Stimulated activated CD4-positive, alpha-beta T cell treated with anti-CD3 and anti-CD28 coated beads, Interleukin-4, amount 100 ng/mL, for 4 hours (primary cell): ENCODE data around the gene PTPMT1.
"Not testable (repeated sequence)": the region's sequence is repeated elsewhere in the genome, so short reads cannot be mapped to it uniquely, and the experiment has no call there.

Experiments used
- DNase-seq, 2 experiments: peaks; one replicate each; pipeline ENCODE4 v3.0.0-alpha.2; 2020

The PTPMT1 gene

GRCh38 chr11:47565340-47566148 lies at the start of gene PTPMT1:
TSS of gene PTPMT1 (plus strand) at chr11:47565599. CDS start at chr11:47565623, 24 bp downstream.
- DNase-seq: peak; percentile 57 to 66

- DNase-seq: no peak
Measured at GRCh38 chr11:47516155-47516554, 49.2 kb upstream of the PTPMT1 start.

- no peak for DNase-seq
Measured at GRCh38 chr11:47516984-47517853, 48.2 kb upstream of the PTPMT1 start.

- no peak for DNase-seq
Measured at GRCh38 chr11:47518212-47518964, 47.0 kb upstream of the PTPMT1 start.

DNA sequence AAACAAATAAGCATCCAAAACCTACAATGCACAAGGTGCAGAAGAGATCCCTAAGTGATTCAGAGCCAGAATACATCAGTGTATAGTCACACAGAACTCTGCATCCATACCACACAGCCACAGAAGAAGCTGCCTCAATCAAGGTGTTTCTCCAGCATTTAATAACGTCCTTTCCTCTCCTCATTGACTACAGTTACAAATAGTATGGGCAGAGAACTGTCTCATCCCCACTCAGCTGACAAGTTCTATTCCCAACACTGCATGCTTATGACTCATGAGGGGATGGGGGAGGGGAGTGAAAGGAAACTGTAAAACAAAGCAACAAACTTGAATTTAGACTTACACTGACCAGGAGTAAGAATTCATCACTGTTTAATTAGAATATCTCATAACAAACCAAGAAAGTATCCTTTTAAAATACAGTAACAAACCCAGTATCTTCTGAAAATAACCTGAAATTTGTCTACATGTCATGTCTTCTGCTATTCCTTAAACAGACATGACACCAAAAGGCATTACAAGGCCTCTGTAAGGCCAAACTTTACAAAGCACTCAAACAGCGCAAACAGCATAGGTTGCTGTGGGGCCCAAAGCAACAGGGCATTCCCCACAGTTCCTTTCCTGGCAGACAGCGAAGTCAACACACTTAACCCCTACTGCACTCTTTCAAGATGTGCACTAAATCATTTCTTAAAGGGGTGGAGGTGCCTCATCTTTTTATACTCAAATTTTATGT lies 41.7 kb upstream of the PTPMT1 start:
- DNase-seq: peak in 1 of 2 experiments; percentile 37

DNA sequence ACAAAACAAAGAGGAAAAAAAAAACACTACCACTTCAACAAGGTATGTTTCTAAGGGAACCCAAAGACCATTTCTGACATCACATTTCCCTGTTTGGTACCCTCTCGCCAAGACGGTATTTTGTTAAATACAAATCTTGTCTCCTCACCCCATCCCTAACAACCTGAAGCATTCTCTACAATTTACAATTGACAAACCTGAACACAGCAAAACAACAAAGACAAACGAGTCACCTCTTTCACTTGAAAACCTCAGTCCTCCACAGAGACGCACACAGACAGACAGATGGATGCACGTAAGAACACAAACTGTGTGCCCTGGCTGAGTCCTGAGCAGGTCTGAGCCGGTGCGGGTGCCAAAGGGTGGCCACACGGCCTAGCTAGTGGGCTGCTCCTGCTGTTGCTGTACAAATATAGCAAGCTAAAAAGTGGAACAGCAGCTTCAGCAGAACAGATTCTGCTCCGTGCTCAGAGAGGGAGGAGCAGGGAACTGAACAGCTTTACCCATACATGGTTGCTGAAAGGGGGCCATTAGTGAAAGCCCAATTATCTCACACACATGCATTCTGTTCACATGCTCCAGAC lies 41.0 kb upstream of the PTPMT1 start:
- no peak for DNase-seq

- not testable (repeated sequence) for DNase-seq
Measured at GRCh38 chr11:47526032-47526431, 39.4 kb upstream of the PTPMT1 start.

DNA sequence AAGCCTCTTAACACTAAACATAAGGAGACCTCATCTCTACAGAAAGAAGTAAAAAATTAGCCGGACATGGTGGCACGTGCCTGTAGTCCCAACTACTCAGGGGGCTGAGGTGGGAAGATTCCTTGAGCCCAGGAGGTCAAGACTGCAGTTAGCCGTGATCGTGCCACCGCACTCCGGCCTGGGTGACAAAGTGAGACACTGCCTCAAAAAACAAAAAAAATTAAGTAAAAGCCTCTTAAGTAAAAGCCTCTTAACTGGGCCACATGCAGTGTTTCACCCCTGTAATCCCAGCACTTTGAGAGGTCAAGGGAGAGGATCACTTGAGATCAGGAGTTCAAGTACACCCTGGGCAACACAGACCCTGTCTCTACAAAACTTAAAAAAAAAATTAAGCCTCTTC lies 38.2 kb upstream of the PTPMT1 start:
- no peak for DNase-seq

DNA sequence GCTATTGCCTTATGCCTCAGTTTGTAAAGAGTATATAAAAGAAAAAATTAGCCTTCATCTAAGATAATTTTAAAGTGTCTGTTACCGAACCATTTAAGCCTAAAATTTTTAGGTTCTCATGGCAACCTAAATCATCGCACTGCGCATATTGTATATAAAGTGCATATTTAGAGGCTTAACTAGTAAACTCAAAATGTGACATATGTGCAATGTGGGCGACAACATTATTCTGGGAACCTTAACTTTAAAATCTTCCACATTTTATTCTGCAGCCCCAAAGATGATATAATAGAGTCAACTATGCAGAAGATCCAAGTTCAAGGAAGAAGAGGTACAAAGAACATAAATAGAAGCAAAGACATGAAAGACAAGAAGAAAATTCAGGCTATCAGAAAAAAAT lies 35.4 kb upstream of the PTPMT1 start:
- DNase-seq: no peak

- not testable (repeated sequence) for DNase-seq
Measured at GRCh38 chr11:47530721-47531120, 34.7 kb upstream of the PTPMT1 start.

DNA sequence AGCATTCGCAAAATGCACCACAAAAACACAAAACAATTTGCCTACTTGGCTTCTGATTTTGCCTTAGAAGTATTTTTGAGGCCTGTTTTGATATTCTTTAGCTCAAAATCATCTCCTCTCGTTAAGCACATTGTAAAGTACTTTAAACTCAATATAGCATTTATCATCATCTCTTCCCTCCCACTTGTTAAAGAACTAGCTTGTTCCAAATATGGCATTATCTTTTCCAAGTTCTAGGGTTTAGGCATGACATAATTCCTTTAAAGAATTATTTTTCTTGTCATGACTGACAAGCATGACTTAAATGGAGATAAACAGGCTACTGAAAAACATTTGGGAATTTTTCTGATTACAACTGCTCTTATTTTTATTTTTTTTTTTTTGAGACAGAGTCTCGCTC lies 33.7 kb upstream of the PTPMT1 start:
- no peak for DNase-seq

DNA sequence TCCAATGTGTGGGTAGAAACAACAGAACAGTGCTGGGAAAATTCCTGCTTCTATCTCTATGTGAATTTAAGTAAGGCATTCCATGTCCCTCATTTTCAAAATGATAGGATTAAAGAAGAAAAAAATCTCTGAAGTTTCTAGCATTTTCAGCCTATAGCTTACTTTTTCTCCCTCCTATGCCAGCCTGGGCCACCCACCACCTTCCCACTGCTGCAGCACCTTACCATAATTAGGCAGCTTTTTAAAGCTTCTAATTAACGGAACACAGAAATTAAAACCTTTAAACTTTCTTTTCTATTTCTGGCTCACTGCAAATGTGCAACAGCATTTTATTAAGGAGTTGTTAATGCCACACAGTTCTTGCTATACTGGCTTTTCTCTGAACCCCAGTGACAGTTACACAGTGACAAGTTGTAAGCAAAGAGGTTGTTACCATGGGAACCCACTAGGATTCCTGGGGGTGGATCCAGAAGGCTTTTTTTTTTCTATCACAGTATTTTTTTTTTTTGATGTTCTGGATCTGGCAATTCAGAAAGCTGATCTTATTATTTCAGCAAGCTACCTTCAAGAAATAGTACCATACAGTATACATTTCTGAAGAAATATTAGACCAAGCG lies 32.7 kb upstream of the PTPMT1 start:
- no peak for DNase-seq

GRCh38 chr11:47533690-47534151 lies 31.7 kb upstream of the PTPMT1 start:
- DNase-seq: no peak

DNA sequence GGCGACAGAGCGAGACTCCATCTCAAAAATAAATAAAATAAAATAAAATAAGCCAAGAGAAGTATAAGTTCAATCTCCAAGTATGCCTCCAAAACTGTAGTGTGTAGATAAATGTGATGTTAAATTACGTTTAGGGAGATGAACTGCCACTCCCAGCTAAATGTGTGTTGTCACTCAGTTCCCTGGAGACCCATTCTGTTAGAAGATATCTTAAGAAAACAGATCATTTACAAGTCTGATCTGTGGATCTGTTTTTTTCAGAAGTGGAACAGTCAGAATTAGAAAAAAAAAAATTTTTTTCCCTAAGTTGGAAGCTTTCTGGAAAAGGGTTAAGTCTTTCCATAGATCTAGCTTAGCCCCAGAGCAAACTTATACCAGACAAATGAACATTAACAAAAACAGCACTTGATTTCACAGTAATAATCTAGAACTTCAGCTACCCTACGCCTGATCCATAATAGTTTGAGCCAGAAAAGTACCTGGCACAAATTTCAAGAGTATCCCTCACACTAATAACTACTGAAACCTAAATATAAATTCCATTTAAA lies 30.6 kb upstream of the PTPMT1 start:
- DNase-seq: no peak

GRCh38 chr11:47536915-47537314 lies 28.5 kb upstream of the PTPMT1 start:
- DNase-seq: no peak

GRCh38 chr11:47538741-47539565 lies 26.4 kb upstream of the PTPMT1 start:
- DNase-seq: no peak

- DNase-seq: no peak
Measured at GRCh38 chr11:47539681-47540039, 25.7 kb upstream of the PTPMT1 start.

GRCh38 chr11:47541070-47541469 lies 24.3 kb upstream of the PTPMT1 start:
- no peak for DNase-seq

DNA sequence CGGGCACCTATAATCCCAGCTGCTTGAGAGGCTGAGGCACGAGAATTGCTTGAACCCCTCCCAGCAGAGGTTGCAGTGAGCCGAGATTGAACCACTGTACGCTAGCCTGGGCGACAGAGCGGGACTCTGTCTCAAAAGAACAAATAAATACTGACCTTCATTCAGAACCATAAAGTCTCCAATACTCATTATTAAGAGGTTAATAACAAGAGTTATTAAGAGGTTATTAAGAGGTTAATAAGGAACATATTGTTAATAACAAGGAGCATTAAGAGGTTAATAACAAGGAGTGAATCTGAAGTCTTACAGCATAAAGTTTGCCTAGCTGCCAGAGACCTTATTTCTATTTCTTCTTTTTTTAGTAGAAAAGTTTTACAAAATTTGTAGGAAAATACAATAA lies 20.1 kb upstream of the PTPMT1 start:
- no peak for DNase-seq

DNA sequence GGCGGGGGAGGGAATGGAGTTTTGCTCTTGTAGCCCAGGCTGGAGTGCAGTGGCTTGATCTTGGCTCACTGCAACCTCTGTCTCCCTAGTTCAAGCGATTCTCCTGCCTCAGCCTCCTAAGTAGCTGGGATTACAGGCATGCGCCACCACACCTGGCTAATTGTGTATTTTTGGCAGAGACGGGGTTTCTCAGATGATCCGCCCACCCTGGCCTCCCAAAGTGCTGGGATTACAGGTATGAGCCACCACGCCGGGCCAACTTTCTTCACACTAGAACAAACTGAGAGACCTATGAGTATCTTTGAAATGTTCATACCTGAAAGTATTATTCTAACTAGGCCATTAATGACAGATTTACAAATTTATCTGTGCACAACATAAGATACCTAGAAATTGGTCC lies 19.1 kb upstream of the PTPMT1 start:
- not testable (repeated sequence) for DNase-seq
